Stimulated activated CD4-positive, alpha-beta T cell treated with anti-CD3 and anti-CD28 coated beads, Interleukin-1b, Interleukin-23, amount 100 ng/mL, for 24 hours (primary cell): ENCODE measurements around the gene RSU1.

Experiments used
- DNase-seq, 4 experiments: peaks; one replicate each; pipeline ENCODE4 v3.0.0-alpha.2; 2020; ENCODE audit warnings: low read depth in 4 of 4, low spot score in 1 of 4

RSU1 gene

DNA sequence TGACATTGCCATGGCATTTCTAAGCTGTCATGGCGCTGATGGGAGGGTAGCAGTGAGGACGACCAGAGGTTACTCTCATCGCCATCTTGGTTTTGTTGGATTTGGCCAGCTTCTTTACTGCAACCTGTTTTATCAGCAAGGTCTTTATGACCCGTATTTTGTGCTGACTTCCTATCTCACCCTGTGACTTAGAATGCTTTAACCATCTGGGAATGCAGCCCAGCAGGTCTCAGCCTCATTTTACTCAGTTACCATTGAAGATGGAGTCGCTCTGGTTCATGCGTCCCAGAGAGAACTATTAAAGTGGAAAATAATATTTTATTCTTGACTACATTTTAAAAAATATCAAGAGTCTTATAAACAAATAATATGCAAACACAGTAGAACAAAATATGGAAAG, 131.7 kb downstream of the RSU1 start:
- DNase-seq, result no peak

DNA sequence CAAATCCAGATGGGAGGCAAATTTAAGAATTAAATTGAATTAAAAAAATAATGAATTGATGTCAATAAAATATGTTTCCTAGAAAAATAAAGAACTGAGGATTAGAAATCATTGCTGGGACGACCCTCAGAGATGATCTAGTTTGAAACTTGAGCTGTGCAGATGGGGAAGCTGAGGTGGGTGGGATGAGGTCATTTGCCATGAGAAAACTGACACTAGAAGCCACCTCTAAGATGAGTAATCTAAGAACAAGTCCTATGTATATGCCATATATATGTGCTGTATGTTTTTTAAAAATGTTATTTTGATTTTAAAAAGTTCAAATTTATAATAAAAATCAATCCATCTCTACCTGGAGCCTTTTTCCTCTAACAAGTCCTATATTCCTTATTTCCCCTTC, 135.7 kb downstream of the RSU1 start:
- no peak for DNase-seq

DNA sequence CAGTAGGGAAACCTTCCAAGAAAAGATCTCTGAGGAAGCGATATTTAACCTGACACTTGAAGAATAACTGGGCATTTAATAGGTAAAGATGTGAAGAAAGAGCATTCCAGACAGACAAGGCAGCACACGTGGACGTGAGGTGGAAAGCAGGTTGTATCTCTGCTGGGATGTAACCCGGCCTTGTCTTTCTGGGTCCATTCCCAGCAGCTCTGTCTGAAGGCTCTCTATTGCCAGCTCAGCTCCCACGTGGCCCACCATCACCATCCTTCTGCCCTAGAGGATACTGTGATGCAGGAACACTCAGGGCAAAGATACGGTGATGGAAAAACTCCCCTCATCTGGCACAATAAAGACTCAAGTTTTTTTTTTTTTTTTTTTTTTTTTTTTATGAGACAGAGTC, 137.7 kb downstream of the RSU1 start:
- DNase-seq, result no peak

DNA sequence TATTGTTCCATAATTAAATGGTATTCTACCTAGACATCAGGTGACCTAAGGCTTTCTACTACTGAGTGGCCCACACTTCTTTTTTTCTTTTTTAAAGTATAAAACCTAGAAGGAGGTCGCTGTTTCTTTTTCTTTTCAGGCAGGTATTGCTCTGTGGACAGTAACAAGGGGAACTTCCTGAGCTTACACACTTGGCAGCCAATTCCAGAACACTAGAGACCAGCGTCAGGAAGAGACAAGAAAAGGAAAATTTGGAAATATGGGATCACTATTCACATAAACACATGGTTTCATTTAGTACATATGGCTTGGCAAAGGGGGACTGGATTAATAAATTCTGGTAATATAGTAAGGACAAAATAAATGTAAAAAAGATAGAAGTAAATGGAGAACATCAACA, 141.9 kb downstream of the RSU1 start:
- DNase-seq, result no peak

DNA sequence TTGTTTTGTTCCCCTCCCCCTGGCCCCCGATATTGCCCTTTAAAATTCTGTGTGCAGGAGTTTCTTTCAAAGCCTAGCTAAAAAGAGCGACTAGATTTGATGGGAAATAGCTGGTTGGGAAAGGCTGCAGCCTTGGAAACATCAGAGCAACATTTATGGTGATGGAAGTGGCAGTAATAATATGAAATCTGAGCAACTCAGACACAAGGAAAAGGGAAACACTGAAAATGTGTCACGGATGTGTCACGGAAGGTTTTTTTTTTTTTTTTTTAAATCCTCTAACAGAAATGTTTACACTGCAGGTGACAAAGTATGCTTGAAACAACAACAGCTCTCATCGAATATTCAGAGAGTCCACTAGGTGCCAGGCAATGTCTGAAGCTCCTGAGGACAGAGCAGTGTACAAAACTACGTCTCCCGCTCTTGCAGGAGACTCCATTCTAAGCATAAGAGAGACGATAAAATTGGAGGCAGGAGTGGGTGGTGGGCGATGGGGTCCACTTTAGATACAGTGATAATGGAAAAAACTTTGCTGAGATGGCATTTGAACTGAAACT, 143.0 kb downstream of the RSU1 start:
- DNase-seq, result no peak

DNA sequence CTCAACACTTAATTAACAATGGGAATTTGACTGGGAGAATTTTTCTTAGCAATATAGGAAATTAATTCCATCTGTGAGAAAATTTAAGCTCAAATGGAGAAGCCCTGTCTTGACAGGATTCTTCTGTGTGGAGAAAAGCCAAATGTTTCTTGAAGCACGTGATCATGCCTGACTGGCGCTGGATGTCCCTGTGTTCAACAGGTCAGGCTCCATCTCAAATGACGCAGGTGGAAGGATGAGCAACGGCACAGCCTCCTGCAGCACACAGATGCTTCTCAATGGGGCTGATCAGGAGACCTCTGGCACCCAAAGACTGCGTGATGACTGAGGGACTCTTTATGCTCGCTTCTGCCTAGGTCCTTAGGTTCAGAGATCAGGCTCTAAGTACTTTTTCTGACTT, 143.8 kb downstream of the RSU1 start:
- DNase-seq, result no peak

DNA sequence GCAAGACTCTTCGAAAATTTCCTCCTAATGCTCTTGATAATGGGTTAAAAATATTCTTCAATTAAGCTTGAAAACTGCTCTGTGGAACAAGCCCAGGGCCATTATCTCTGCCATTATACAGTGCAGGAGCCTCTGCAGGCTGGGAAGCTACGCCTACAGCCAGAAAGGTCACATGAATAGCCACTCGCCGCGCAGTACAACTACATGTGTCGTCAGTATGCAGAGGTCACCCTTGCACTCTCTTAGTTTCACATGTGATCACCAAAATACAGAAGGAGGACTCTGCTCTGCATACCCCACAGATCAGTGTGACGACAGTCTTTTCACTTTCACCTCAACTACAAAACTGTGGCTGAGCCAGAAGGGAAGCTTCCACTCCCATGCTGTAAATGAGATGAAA, 153.8 kb downstream of the RSU1 start:
- DNase-seq, result no peak

DNA sequence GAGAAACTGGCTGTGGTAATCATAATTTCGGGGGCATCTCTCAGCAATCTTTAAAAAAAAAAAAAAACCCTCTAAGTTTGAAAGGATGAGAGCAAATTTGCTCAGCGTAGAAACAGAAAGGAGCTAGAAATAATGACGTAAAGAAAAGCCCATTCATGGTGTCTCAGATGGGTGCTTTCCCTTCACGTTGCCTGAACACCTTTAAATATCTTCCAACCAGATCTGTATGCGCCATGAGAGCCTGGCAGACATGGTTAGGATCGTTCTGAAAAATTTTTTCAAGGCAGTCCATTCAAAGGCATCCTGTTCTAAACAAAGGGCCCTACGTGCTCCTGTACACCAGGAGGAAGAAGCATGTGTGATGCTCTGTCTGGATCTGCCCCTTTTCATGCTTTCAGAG, 154.3 kb downstream of the RSU1 start:
- no peak for DNase-seq

DNA sequence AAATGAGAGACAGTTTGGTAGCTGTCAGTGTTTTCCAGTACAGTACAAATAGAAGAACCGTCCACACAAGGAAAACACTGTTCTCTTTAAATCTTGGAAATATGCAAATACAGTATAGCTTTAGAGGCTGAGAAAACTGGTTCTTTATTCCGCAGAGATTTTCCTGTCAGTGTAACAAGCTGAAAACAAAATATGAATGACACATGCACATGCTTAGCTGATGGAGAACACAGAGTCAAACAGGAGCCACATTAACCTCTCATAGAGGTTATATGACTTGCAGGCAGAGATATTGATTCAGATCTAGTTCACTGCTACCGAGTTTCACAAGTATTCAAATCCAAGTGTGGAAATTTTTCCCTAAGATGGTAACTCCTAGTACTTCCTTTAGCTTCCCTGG, 160.3 kb downstream of the RSU1 start:
- no peak for DNase-seq

DNA sequence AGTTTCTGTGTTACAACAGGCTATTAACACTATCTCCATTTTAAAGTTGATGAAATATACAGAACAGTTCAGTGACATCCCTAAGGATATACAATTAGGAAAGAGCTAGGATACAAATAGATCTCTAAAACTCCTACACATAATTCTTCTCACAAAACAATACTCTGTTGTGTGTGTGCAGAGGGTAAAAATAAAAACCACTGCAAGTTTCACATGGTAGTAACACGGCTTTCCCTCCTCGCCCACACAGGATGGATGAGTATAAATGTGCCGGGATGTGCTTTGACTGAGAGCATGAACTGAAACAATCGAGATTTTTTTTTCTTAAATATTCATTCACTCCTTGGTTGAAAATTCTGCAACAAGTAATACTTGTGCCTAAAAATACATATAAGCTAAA, 164.0 kb downstream of the RSU1 start:
- no peak for DNase-seq

DNA sequence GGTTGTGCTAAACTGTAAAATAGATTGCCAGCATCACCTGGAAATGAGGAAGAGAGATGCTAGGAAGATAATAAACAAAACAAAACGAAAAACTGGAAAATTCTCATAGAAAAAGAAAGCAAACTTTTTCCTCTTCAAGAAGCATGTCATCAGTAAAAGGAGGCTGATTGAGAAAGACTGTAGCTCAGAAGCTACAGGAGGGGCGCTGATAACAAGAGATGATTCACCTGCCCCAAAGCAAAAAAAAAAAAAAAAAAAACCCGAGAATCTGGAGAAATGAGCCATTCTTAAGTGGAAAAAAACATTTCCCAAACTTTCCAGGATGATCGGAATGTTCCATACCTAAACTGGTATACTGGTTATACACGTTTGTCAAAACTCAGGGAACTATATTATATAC, 165.1 kb downstream of the RSU1 start:
- no peak for DNase-seq

DNA sequence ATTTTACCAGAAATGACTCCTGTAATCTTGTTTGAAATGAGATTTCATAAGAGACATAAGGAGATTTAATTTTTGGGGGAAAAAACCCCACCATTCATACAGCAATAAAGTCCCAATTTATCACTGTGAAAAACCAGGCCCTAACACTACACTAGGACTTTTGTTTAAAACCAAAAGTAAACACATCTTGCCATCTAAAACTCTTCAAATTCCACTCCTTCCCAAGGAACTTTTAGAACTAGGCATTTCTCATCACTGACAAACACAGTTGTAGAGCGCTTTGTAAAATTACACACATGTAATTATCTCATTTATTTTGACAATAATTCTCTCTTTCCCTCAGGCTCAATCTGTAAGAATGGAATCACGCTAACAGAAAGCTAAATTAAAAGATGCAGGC, 167.5 kb downstream of the RSU1 start:
- DNase-seq, result no peak

DNA sequence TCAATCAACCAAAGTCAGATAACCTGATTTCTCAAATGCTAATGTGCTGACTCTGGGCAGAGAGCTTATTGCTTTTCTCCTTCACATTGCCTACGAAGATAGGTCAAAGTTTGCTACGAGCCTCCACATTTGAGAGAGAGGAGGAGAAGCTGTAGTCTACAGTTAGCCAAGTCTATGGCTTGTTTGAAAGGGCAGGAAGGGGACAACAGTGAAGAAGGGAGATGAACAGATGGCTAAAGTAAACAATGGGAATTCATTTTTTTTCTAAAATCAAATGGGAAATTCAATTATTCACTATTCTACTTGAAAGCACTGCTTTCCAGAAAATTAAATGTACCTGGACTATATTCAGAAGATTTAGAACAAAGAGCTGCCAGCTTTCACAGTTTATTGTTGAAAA, 168.9 kb downstream of the RSU1 start:
- no peak for DNase-seq

DNA sequence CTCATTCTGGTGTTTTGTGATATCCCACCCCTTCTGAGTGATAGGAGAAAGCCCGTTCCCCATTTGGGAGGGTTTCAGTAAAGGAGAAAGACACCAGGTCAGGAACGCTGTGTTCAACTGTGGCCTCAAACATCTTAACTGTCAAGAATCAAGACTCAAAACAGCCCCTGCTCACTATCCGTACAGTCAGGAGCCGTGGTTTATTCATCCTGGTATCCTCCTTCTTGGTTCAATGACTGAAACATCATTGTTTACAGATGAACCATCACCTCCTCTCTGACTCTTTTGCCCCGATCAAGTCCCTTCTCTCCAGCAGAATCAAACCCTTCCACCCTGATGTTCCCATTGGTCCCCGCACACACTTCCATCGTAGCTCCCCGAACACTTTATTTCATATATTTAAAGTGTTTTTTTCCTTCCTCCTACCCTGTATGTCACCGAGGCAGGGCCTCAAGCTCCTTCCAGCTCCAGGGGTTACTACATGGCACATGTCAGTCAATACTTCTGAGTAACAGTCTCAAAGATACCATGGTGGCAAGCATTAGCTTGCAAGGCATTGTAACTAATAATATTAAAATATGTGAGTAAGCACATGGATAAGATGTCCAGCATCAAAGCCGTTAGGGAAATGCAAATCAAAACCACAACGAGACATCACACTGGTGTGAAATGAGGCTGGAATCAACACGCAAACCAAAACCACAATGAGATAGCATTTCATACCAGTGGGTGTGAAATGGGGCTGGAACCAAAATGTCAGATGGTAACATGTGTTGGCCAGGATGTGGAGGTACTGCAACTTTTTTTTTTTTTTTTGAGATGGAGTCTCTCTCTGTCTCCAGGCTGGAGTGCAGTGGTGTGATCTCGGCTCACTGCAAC, 170.8 kb downstream of the RSU1 start:
- no peak for DNase-seq

DNA sequence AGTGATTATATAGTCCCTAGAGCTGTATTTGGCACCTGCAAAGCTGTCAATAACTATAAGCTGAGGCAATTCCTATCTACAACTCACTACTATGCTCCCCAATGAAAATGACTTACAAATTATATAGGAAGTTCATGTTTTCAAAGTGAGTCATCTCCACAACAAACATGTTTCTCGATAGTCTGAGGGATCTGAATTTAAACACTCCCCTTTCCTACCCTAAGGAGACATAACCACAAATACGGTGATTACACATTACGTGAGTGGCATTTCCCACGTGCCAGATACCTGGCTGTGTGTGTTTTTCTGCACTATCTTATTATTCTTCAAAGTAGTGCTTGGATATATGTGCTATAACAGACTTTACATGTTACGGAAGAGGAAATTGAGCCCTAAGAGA, 173.1 kb downstream of the RSU1 start:
- no peak for DNase-seq

DNA sequence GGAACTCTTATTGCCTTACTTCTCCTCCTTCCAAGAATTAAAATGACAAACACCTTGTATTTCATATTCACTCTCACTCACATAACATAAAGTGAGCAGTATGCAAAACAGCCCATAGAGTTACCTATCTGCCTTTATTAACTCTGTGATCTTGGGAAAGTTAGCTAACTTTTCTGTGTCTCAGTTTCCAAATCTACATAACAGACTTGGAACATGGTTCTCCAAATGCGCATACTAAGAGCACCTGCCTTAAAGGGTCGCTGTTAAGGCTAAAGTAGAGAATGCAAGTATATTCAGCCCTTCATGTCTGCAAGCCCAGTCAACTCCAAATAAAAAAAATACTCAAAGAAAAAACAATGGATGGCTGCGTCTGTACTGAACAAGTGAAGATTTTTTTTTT, 173.7 kb downstream of the RSU1 start:
- DNase-seq, result no peak

DNA sequence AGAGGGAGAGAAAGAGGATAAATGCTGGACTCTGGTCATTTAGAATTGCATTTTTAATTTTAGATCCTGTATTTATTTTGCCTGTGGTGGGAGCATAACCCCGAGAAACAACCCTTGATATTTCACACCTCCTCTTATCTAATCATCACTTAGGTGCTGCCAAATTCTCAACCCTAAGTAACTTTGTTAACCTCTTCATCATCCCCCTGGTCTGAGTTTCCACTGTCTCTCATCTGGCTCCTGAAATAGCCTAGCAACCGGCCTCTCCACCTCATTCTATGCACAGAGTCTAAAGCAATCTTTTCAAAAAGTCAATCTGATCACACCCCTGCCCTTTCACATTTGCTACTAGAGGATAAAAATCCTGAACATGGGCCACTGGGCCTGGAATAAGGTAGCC, 177.1 kb downstream of the RSU1 start:
- no peak for DNase-seq

DNA sequence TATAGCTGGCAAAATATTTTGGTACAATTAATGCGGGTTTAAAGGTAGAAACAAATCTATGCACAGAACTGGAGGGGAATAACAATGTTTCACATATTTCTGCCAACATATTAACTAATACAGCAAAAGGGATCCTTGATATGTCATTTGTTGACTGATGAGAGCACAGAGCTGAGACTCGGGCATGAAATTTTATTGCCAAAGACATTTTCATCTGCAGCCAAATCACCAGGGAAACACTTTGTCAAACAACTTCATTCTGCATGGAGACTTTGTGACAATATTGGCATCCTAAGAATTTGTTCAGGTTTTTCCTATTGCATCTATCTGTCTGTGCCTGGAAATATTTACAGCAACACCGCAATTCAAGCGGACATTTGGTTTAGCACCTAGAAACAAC, 177.8 kb downstream of the RSU1 start:
- DNase-seq, result no peak

DNA sequence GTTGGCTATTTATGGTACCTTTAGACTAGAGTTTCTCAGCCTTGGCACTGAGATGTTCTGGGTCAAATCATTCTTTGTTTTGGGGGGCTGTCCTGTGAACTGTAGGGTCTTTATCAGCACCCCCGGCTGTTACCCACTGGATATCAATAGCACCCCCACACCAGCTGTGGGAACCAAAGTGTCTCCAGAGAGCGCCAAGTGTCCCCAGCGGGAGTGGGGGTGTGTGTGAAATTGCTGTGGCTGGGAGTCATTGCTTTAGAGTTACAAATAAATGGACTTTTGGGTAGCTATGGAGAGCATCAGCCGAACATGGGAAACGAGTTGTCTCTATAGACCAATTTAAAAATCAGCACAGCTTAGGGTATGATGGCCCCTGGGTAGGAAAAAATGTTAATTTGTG, 184.2 kb downstream of the RSU1 start:
- no peak for DNase-seq

DNA sequence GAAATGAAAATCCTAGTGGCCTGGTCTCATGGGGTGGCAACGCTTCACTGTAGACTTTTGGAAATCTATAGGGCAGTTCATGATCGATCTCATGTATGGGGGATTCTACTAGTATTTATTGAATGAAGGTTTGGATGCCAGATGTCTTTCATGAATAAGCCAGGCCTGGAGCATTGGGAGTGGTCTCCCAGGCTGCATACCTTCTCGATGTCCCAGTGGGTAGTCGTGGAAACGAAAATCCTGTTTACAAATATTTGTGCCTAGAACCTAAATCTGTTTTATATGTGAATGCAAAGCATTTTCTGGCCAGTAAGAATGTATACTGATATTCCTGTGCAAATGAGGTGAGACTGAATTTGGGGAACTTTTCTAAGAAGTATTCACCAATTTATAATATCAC, 190.5 kb downstream of the RSU1 start:
- DNase-seq, result no peak

DNA sequence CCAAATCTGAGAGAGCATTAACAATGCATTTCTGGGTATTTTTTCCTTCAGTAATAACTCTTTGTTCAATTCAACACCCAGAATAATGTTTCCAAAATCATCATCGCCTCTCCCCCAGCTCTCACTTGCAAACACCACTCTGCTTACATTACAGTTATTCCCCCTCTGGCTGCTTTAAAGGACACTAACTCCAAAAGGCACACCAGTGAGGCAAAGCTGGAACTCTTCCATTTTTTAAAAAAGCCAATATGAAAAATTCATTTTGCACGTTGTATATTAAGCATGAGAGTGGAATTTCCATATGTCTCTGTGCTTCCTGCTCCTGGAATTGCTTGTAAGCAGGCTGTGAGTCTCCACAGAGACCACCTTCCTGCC, 204.3 kb downstream of the RSU1 start:
- no peak for DNase-seq

DNA sequence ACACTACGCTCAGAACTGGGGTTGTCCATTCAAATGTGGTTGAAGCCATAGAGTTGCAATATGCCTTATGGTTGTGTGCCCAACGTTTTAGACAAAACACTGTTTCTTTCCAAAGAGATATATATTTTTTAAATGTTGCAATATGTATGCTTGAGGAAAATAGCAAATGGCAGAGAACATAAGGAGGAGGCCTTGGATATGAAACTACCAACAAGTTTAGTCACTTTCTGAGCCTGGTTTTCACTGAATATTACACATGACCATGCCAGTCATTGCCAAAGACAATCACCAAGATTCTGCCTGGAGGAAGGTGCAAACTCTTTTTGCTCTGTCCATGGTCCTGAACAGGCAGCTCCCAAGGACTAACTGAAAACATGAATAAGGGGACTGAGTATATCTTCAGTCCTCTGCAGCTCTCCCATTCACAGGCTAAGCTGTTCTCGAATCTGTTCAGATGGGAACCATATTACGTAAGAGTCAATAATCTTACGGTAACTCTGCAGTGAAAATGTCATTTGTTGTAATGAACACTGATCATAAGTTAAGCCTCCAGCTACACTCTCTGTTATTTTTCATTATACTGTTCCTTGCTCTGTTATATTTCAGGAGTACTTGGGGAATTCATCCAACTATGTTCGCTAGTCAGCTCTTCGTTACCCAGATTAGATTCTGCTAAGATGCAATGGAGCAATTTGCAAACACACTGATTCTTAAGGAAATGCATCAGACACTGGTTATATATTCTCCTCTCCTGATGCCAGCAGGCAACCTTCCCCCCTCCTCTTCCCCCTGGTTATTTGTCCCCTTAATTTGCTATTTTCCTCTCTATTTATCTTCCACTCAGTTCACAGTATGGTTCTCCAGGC, 204.9 kb downstream of the RSU1 start:
- DNase-seq, result no peak
